ENCODE data around the gene ADAMTSL5.

DNA sequence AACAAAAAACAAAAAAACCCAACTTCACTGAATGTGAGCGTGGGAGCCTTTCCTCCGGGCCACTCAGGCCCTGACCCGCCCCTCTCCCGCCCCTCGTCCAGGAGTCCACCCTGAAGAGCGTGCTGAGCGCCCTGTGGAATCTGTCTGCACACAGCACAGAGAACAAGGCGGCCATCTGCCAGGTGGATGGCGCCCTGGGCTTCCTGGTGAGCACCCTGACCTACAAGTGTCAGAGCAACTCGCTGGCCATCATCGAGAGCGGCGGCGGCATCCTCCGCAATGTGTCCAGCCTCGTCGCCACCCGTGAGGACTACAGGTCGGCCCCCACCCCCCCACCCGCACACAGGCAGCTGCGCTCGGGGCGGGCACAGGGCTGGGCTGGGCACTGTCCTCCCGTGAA lies 51.0 kb downstream of the ADAMTSL5 start:
- TF ChIP-seq CTCF (IDR thresholded peaks at IDR 0.05; ENCODE audit: low read length) (no peak), EZH2 (optimal IDR thresholded peaks at IDR 0.05; ENCODE audit: low read depth, low read length) (no peak), EZH2phosphoT487 (IDR thresholded peaks at IDR 0.05; ENCODE audit: low read length) (no peak)

Measured in MM.1S (cell line).